Mononuclear cell (primary cell): Measurements from ENCODE around the gene MAPKAP1. TPM values are rescaled to one million over a fixed set of nuclear protein-coding genes. Genes with fewer than 3 reads are reported as not detected.

ENCODE experiments used
- H3K27me3 ChIP-seq: 2 replicates; pipeline ENCODE4 v1.6.0; 2011; ENCODE audit warnings: low read length, control low read depth; ENCODE audit not compliant: insufficient read depth
- H3K4me1 ChIP-seq: 2 replicates; pipeline ENCODE4 v1.5.1; 2011; ENCODE audit warnings: mild to moderate bottlenecking, low read length, control low read depth; ENCODE audit not compliant: insufficient read depth
- H3K4me3 ChIP-seq: 2 replicates; pipeline ENCODE4 v1.5.1; 2011; ENCODE audit warnings: mild to moderate bottlenecking, low read length, moderate library complexity
- H3K9me3 ChIP-seq: 2 replicates; pipeline ENCODE4 v1.5.1; 2011; ENCODE audit warnings: low read depth, mild to moderate bottlenecking, control low read depth, low read length
- total RNA-seq: library from RNA; depleted of rRNA; stranded (reverse); fragments of >200 nt; gene quantifications from one replicate; pipeline ENCODE4 v1.2.3, GENCODE V29; 2012

MAPKAP1 gene
- total RNA-seq, 1 donor: 41.0 TPM

DNA sequence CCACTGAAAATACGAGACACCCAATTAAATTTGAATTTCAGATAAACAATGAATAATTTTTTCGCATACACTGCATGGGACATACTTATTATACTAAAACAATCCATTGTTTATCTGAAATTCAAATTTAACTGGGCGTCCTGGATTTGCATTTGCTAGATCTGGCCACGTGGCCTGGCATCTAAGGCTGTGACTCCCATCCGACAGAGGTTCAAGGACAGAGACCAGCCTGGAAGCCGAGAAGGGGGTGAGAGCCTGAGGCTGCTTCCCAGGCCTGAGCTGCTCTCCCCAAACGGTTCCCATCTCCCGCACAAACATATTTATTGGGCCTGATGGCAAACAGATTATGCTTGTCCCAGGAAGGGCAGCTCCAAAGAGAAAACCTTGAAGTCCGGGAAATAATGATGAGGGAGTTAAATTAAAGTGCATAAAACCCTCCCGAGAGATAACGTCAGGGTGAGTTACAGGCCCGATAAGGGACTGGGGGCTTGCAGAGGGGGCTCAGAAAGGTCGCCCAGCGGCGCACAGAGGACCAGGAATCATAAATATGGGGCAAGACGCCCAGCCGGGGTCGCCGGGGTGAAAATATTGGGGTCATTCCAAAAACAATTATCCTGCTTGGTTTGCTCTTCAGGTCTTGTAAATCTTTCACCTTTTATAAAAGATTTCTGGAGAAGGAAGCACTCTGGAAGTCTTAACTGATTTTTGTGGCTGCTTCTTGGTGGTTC is 281.7 kb downstream of the MAPKAP1 start:
- Histone ChIP-seq H3K9me3 (no peaks in the 10 kb centered on the region), H3K4me1 (no peaks in the 10 kb centered on the region), H3K4me3 (no peak overlapping the region), H3K27me3 (no peaks in the 10 kb centered on the region)

DNA sequence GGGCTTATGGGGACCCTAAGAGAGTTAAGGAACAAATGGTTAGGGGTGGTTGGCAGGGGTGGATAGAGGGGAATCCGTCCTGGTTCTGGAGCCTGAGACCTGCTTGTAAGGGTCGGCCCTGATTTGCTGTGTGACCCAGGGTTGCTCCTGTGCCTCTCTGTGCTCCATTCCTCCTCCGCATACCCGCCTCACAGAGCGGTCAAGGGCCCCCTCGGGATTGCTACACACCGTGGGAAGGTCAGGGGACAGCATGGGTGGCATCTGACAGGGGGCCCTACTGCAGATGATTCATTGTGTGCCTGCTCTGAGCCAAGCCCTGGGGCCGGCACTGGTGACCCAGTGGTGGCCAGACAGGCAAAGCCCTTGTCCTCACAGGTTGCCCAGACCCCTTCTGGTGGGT is 283.0 kb downstream of the MAPKAP1 start:
- Histone ChIP-seq H3K9me3 (no peaks in the 10 kb centered on the region), H3K4me3 (no peak overlapping the region), H3K27me3 (no peaks in the 10 kb centered on the region), H3K4me1 (no peaks in the 10 kb centered on the region)

DNA sequence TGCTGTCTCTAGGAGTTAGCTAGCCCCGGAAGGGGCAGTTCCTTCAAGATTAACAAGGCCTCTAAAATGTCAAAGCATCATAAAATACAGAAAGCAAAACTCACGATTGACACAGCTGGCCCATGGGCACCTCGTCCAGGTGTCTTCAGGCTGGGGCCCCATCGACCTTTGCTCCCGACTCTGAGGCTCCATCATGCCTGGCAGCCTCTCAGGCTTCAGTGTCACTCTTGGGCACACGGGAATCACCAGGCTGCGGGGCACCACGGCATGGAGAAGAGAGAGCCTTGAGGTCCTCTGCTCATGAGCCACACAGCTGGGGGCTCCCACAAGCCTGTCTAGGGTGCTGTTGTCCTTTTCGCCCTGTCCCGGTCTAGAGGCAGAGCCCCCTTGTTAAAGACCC is 284.2 kb downstream of the MAPKAP1 start:
- Histone ChIP-seq H3K9me3 (no peaks in the 10 kb centered on the region), H3K4me1 (no peaks in the 10 kb centered on the region), H3K27me3 (no peaks in the 10 kb centered on the region), H3K4me3 (no peak overlapping the region)

DNA sequence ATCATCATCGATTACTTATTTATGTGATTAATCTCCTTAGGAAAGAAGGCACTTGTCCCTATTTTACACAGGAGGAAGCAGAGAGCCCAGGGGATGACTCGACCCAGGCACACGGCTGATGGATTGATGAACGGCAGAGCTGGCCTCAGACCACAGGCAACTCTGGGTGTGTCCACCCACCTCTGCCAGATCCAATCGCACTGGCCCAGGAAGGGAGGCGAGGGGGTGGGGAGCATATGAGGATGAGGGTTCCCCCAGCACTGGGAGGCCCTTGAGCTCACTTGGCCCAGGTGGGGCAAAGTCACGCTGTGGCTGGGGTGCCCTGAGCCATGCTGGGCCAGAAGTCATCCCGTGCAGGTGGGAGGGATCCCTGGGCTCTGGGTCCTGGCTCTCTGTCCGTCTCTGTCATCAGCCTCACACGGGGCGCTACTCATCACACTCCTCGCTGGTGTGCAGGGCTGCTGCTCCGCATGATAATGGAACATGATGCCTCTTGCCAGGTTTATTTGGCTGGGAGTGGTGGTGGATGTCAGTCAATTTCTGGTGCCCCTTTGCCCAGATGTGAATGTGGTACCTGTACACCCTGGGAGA is 285.3 kb downstream of the MAPKAP1 start:
- no peaks in the 10 kb centered on the region for H3K4me1 ChIP-seq
- H3K4me3 ChIP-seq: no peak overlapping the region
- H3K9me3 ChIP-seq: no peaks in the 10 kb centered on the region
- no peaks in the 10 kb centered on the region for H3K27me3 ChIP-seq

DNA sequence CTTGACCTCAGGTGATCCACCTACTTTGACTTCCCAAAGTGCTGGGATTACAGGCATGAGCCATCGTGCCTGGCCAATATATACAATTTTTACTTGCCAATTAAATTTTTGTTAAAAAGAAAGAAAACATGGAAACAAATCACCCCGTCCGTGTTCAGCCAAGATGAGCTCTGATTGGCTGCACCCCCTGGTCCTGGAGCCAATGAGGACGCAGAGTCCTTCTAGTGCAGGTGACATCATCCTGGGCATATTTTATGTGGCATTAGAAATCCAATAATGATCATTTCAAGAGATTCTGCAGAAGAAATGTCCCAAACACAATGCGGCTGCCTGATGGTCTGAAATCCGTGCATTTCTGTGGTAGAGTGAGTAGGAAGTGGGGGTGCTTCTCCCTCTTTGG is 285.8 kb downstream of the MAPKAP1 start:
- Histone ChIP-seq H3K9me3 (no peaks in the 10 kb centered on the region), H3K4me3 (no peak overlapping the region)

DNA sequence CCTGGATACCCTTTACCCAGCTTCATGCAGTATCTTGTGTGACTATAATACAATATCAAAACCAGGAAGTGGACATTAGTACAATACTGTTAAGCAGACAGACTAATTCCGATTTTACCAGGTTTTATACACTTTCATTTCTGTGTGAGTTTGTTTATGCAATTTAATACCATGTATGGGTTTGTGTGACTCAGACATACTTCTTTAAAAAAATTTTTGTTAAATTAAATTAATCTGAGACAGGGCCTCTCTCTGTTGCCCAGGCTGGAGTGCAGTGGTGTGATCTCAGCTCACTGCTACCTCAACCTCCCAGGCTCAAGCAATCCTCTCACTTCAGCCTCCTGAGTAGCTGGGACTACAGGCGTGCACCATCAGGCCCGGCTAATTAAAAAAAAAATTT is 288.6 kb downstream of the MAPKAP1 start:
- Histone ChIP-seq H3K4me1 (no peaks in the 10 kb centered on the region), H3K9me3 (no peaks in the 10 kb centered on the region), H3K27me3 (no peaks in the 10 kb centered on the region), H3K4me3 (no peak overlapping the region)

More for the DNA sequence above, 285.8 kb downstream of the MAPKAP1 start:
- no peaks in the 10 kb centered on the region for H3K27me3 ChIP-seq
- no peaks in the 10 kb centered on the region for H3K4me1 ChIP-seq

DNA sequence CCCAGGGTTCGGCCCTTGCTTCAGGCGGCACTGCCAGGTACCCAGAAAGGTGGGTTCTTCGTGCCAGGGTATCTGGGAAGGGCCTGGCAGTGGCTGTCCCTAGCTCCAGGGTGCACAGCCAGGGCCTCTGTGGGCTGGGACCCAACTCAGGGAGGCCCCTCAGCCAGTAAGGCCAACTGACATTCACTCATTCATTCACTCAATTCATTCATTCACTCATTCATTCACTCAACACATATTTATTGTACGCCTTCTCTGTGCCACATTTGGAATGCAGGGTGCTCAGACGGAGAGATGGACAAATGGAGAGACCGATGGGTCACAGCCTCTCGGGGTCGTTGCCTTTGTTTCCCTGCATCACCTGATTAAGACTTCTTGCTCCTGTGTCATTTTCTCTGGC is 290.5 kb downstream of the MAPKAP1 start:
- Histone ChIP-seq H3K4me3 (no peak overlapping the region), H3K9me3 (no peaks in the 10 kb centered on the region), H3K4me1 (no peaks in the 10 kb centered on the region), H3K27me3 (no peaks in the 10 kb centered on the region)

DNA sequence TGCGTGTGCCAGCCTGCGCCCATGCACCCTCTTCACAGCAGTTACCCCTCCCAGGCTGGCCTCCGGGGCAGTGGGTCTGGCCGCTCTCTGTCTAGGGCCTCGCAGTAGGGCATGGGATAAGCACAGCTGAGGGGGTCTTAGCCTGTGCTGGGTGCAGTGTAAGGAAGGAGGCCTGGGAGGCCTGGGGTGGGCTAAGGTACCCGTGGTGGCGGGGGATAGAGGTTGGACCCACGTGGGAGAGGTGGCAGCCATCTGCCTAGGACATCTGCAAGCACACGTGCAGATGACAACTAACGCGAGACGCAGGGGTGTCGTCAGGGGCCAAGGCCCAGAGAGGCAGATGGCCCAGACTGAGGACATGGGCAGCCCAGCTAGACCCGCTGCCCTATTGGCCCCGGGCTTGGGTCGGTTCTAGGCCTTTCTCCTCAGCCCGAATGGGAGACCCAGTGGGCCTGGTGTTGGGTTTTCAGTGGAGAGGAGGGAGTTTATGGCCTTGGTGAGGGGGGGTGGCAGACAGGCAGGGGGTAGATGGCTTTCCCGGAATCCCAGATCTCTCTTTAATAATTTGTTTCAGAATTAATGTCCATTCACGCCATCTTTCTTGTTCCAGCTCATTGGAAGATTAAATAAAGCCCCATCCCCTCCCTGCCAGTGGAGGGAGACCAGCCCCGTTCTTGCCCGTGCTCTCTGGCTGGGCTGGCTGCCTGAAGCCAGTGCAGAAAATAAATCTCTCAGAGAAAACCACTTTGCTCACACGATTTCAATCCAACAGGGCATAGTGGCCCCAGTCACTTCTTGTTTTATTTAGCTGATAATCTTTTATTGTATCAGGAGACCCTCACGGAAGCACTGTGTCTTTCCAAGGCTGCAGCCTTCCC is 291.2 kb downstream of the MAPKAP1 start:
- no peaks in the 10 kb centered on the region for H3K9me3 ChIP-seq
- no peaks in the 10 kb centered on the region for H3K27me3 ChIP-seq
- H3K4me1 ChIP-seq: no peaks in the 10 kb centered on the region
- no peak overlapping the region for H3K4me3 ChIP-seq

DNA sequence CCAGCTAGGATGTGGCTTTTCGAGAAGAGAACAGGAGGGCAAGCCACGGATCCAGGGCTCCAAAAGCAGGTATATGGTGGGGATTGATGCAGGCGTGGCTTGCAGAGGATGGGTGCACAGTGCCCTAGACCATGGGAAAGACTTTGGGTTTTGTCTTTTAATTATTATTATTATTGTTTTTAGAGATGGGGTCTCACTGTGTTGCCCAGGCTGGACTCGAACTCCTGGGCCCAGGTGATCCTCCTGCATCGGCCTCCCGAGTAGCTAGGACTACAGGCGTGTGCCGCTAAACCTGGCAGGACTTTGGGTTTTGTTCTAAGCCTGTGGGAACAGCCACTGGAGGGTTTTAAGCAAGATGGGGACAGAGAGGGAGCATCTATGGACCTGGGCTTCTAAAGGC is 293.4 kb downstream of the MAPKAP1 start:
- peaks cover 5% of the 10 kb centered on the region for H3K27me3 ChIP-seq
- peaks cover 2% of the 10 kb centered on the region for H3K4me1 ChIP-seq
- no peak overlapping the region for H3K4me3 ChIP-seq
- H3K9me3 ChIP-seq: no peaks in the 10 kb centered on the region

DNA sequence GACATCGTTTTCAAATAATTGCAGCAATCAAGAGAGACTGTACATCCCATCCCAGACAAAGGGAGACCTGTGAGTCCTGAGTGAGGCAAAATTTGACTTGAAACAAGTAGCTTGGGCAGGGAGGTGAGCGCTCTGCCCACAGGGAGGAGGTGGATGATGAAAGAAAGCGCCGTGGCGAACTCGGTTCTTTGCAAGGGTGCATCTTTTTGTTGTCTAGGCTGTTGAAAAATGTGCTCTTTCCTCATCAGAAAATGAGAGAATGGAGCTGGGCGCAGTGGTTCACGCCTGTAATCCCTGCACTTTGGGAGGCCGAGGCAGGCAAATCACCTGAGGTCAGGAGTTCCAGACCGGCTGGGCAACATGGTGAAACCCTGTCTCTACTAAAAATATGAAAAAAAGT is 294.8 kb downstream of the MAPKAP1 start:
- H3K9me3 ChIP-seq: no peaks in the 10 kb centered on the region
- peaks cover 11% of the 10 kb centered on the region for H3K4me1 ChIP-seq
- H3K4me3 ChIP-seq: no peak overlapping the region
- H3K27me3 ChIP-seq: peaks cover 7% of the 10 kb centered on the region

DNA sequence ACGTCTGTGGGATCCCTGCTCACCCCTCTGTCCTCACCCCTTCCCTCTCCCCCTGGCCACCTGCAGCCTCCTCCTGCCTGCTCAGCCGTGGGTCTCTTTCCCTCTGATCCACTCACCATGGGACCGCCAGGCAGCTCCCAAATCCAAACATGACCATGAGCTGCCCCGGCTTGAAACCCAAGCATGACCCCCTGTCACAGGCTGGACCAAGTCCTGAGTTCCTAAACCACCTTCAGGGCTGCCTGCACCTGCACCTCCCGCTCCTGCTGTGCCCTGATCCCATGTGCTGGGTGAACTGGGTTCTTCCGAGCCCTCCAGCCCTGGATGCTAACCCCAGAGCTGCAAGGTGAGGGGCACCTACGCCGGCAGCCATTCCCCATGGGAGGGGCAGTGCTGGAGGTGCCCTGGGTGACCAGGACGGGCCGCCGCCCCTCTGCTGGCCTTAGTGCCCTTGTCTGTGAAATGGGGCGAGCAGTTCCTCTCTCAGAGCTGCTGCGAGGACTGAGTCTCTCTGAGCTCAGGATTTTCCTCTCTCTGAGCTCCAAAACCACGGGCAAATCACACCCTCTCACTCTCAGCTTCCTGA is 295.7 kb downstream of the MAPKAP1 start:
- Histone ChIP-seq H3K27me3 (peaks cover 7% of the 10 kb centered on the region), H3K9me3 (no peaks in the 10 kb centered on the region), H3K4me3 (no peak overlapping the region), H3K4me1 (peaks cover 11% of the 10 kb centered on the region)

DNA sequence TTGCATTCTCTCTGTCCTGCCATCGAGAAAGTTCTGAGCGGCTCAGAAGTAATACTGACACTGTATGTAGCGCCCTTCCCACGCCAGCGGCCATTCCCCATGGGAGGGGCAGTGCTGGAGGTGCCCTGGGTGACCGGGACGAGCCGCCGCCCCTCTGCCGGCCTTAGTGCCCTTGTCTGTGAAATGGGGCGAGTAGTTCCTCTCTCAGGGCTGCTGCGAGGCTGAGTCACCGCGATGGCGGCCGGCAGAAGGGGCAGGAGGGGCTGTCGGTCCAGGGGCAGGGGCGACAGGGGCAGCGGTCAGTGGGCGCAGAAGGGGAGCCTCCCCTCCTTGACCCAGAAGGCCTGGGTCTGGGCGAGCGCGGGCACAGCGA is 296.5 kb downstream of the MAPKAP1 start:
- no peak overlapping the region for H3K4me3 ChIP-seq

DNA sequence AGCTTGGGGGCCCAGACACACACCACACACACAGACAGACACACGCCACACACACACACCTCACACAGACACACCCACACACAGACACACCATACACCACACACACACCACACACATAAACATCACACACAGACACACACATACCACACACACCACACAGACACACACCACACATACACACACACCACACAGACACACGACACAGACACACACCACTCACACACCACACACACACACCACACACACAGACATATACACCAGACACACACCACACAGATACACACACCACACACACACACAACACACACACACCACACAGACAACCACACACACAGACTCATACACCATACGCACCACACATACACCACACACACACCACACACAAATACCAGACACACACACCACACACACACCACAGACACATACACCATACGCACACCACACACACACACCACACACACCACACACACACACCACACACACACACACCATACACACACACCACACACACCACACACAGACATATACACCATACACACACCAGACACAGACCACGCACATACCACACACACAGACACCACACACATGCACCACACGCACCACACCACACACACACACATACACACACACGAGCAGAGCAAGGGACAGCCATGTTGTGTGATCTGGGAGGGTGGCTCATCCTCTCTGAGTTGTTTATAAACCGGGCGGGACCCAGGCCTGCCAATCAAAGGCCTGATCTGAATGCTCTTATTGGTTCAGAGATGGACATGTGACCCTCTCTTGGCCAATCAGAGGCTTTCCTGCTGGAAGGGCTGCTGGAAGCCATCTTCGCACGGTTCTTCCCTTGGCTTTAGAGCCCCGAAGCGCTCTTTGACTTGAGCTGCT is 297.1 kb downstream of the MAPKAP1 start:
- Histone ChIP-seq H3K4me3 (no peak overlapping the region), H3K4me1 (peaks cover 11% of the 10 kb centered on the region), H3K27me3 (peaks cover 7% of the 10 kb centered on the region), H3K9me3 (no peaks in the 10 kb centered on the region)

More for the DNA sequence above, 296.5 kb downstream of the MAPKAP1 start:
- no peaks in the 10 kb centered on the region for H3K9me3 ChIP-seq
- peaks cover 7% of the 10 kb centered on the region for H3K27me3 ChIP-seq
- peaks cover 11% of the 10 kb centered on the region for H3K4me1 ChIP-seq

DNA sequence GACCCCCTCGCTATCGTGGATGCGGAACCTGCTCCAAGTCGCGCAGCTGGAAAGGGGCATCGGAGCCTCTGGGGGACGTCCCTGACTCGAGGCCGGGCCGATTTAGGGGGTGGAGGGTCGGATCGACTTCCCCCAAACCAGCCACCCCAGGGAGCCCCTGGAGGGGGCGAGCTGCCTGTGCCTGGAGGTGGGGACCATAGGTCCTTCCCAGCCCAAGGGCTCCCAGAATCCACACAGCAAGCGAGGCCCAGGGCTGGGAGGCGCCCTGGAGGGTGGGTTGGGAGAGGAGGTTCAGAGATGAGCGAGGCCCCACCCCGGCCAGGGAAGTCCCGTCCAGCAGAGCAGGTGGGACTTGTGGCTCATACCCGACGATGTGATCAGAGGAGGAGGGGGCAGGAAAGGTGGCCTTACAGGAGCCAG is 297.8 kb downstream of the MAPKAP1 start:
- Histone ChIP-seq H3K27me3 (peaks cover 7% of the 10 kb centered on the region), H3K4me1 (peaks cover 11% of the 10 kb centered on the region), H3K9me3 (no peaks in the 10 kb centered on the region), H3K4me3 (no peak overlapping the region)
